GM12872 (cell line): ENCODE data around the gene TRAF2.

Source experiments
- TF ChIP-seq, protein P1 (sequence below): IDR thresholded peaks from 3 replicates; pipeline ENCODE4 v1.5.1; 2011; ENCODE audit warnings: low read depth, mild to moderate bottlenecking, low read length, moderate library complexity; ENCODE audit not compliant: insufficient read depth

The TRAF2 gene

DNA sequence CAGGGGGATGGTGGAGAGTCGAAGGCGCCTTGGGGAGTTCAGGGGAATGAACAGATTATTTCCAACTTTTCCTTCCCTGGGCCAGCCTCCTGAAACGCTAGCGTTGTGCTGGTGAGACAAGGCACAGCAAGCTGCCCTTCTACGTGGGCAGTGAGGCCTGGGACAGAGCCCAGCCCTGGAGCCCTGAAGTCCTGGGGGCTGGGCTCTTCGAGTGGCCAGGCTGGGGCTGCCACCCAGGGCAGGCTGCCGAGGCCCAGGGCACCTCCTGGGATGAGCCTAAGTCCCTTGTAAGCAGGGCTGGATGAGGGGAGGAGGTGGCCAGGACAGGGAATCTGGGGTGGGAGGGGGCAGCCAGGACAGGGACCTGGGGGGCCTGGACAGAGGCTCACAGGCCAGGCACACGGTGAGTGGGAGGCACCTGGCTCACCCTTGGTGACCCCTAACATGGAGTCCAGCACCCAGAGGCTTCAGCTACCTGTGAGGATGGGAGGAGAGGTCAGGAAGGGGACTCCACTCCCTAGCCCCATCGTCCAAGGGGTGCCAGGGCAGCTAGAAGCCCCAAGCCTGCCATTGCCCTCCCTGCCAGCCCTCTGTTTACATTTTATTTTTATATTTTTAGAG is 64.5 kb downstream of the TRAF2 start:
- TF ChIP-seq, protein P1, sequence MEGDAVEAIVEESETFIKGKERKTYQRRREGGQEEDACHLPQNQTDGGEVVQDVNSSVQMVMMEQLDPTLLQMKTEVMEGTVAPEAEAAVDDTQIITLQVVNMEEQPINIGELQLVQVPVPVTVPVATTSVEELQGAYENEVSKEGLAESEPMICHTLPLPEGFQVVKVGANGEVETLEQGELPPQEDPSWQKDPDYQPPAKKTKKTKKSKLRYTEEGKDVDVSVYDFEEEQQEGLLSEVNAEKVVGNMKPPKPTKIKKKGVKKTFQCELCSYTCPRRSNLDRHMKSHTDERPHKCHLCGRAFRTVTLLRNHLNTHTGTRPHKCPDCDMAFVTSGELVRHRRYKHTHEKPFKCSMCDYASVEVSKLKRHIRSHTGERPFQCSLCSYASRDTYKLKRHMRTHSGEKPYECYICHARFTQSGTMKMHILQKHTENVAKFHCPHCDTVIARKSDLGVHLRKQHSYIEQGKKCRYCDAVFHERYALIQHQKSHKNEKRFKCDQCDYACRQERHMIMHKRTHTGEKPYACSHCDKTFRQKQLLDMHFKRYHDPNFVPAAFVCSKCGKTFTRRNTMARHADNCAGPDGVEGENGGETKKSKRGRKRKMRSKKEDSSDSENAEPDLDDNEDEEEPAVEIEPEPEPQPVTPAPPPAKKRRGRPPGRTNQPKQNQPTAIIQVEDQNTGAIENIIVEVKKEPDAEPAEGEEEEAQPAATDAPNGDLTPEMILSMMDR: no peak

DNA sequence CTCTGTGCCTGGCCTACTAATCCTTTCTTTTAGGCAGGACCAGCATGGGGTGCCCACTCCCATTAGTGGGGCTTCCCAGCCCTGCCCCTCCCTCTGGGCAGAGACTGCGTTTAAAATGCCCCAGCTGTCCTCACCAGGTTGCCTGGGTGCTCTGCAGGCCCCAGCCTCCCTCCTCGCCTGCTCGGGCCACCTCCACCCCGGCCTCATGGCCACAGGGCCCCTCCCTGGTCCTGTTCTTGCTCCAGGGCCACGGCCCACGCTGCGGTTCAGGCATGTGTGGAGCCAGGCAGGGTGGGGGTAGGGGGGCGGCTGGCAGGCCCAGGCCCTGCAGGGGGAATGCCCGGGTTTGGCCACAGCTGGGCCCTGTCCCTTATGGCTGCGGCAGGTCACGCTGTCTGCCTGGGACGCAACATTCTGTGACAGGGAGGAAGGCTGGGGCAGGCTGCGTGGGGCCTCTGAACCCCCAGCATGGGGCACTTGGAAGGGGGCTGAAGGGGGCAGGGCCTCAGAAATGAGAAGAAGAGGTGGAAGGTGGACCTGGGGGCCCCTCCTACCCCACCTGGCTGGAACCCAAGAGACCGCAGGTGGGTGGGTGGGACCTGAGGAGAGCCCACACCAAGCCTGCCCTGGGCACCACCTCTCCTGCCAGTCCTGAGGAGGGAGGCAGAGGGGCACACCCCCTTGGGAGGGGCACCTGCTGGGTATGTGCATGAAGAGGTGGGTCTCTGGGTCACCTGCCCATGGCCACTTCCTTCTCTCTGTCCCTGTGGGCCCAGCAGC is 65.4 kb downstream of the TRAF2 start, which contains the start of gene LCN12:
Gene LCN12 (plus strand): TSS at position 733 of the 780 bp plus-strand sequence. CDS start 55 bp downstream, outside the sequence.
- TF ChIP-seq, protein P1: no peak

DNA sequence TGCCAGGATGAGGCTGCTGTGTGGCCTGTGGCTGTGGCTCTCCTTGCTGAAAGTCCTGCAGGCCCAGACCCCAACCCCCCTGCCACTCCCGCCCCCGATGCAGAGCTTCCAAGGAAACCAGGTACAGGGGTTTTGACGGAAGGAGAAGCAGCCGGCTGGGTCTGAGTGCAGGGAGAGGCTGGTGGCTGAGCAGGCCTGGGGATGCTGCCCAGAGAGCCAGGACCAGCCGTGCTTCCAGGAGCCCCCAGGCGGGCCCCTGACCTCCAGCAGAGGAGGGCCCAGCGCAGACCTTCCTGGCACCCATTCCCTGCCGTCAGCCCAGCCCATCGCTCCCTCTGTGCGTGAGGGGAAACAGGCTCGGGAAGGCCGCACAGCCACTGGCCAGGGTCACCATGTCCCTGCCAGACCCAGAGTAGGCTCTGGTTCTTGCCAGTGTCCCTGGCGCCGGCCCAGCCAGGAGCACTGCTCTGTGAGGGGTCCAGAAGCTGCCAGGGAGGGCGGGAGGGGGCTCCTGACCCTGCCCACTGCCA is 66.1 kb downstream of the TRAF2 start:
- TF ChIP-seq, protein P1: no peak

DNA sequence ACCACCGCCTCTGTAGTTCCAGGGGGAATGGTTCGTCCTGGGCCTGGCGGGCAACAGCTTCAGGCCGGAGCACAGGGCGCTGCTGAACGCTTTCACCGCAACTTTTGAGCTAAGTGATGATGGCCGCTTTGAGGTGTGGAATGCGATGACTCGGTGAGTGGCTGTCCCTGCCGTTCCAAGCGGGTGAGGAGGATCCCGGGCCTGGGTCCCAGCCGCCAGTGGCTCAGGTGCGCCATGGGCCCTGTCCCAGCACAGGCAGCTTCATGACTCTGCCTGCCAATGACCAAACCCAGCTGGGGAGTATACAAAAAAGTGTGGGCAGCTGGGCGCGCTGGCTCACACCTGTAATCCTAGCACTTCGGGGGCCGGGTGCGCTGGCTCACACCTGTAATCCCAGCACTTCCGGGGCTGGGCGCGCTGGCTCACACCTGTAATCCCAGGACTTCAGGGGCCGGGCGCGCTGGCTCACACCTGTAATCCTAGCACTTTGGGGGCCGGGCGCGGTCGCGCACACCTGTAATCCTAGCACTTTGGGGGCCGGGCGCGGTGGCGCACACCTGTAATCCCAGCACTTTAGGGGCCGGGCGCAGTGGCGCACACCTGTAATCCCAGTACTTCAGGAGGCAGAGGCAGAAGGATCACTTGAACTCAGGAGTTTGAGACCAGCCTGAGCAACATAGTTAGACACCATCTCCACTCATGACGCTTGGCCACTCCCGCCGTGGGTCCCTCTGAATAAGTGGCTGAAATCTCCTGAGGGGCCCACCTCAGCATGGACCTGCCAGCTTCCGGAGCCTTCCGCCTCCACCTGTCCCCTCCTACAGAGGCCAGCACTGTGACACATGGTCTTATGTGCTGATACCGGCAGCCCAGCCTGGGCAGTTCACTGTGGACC is 66.8 kb downstream of the TRAF2 start:
- TF ChIP-seq, protein P1: no peak

DNA sequence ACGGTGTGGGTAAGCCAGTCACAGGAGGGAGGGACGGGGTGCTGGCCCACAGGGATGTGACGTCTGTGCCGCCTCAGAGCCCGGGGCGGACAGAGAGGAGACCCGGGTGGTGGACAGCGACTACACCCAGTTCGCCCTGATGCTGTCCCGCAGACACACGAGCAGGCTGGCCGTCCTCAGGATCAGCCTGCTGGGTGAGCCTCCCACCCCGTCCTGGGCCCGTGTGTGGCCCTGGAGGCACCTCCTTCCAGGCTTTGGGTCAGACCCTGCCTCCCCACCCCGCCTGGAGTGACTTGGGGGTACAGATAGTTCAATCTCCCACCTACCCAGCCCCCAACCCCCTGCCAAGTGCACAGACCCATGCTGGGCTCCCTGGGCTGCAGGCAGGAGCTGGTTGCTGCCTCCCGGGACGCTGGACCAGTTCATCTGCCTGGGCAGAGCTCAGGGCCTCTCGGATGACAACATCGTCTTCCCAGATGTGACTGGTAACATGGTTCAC is 67.5 kb downstream of the TRAF2 start:
- TF ChIP-seq, protein P1: no peak

DNA sequence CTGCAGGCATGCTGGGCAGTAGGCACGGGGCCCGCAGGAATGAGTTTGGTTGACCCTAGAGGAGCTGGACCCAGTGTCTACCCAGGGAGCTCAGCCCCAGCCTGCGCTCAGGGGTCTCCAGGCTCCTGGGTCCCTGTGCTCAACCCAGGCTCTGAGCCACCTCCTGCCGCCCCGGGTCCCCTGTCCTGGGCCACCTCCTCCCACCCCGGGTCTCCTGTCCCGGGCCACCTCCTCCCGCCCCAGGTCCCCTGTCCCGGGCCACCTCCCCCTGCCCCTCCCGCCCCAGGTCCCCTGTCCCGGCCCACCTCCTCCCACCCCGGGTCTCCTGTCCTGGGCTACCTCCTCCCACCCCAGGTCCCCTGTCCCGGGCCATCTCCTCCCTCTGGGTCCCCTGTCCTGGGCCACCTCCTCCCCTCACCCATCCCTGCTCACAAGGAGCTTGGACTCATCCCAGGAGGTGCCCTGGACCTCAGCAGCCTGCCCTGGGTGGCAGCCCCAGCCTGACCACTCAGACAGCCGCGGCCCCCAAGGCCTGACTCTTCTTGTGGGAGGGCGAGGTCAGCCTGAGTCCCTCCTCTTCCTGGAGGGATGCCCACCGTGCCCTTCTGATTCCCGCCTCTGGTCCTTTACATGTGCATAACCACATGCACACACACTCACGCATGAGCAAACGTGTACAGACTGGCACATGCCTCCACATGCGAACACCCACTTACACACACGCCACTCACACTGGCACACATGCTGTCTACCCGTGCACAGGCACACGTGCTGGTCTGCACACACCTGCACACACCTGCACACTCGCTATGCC is 68.2 kb downstream of the TRAF2 start:
- TF ChIP-seq, protein P1: no peak
